ENCODE data around the gene MAGI2. TPM values are rescaled to one million over a fixed set of nuclear protein-coding genes. Genes with fewer than 3 reads are reported as not detected.

The MAGI2 gene
- total RNA-seq, 2 experiments from 2014 or later: 0.03 to 0.17 TPM

- H3K4me1 ChIP-seq (ENCODE audit: insufficient read depth, low read length, poor library complexity, severe bottlenecking): no peaks in the 10 kb centered on the region
- CTCF ChIA-PET (ENCODE audit: unreplicated experiment): no interaction called here
- no peaks in the 10 kb centered on the region for H3K9me2 ChIP-seq (ENCODE audit: insufficient read depth, low read length)
- TF ChIP-seq, protein P1, sequence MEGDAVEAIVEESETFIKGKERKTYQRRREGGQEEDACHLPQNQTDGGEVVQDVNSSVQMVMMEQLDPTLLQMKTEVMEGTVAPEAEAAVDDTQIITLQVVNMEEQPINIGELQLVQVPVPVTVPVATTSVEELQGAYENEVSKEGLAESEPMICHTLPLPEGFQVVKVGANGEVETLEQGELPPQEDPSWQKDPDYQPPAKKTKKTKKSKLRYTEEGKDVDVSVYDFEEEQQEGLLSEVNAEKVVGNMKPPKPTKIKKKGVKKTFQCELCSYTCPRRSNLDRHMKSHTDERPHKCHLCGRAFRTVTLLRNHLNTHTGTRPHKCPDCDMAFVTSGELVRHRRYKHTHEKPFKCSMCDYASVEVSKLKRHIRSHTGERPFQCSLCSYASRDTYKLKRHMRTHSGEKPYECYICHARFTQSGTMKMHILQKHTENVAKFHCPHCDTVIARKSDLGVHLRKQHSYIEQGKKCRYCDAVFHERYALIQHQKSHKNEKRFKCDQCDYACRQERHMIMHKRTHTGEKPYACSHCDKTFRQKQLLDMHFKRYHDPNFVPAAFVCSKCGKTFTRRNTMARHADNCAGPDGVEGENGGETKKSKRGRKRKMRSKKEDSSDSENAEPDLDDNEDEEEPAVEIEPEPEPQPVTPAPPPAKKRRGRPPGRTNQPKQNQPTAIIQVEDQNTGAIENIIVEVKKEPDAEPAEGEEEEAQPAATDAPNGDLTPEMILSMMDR (conservative IDR thresholded peaks at IDR 0.05; ENCODE audit: low read length): no peak
- TF ChIP-seq EZH2phosphoT487 (IDR thresholded peaks at IDR 0.05; ENCODE audit: borderline replicate concordance, low read depth, low read length): no peak
- no peaks in the 10 kb centered on the region for H3K36me3 ChIP-seq (ENCODE audit: insufficient read depth, low read length)
- H3K79me2 ChIP-seq (ENCODE audit: insufficient read depth, low read depth, low read length): no peaks in the 10 kb centered on the region
- no peak overlapping the region for H3K27ac ChIP-seq (ENCODE audit: low read depth, low read length, poor library complexity, severe bottlenecking)
- no TSS peak for BruUV-seq (replicated peaks)
- no peak overlapping the region for H3K4me3 ChIP-seq (ENCODE audit: low read depth, low read length, poor library complexity, severe bottlenecking)
- POLR2A ChIA-PET: no interaction called here
- intact Hi-C loops (cut with micrococcal nuclease; ENCODE audit: unreplicated experiment): no loop called here
- DNase-seq (ENCODE audit: low spot score): no peak
- H2AFZ ChIP-seq (ENCODE audit: low read length): no peak overlapping the region
- no peaks in the 10 kb centered on the region for H4K20me1 ChIP-seq (ENCODE audit: insufficient read depth, low read length)
- no peak overlapping the region for H3K4me2 ChIP-seq (ENCODE audit: low read length)
- H3K9me3 ChIP-seq (ENCODE audit: low read length): no peaks in the 10 kb centered on the region
Observed at GRCh38 chr7:79454361-79454960, 994 bp upstream of the MAGI2 start.

DNA sequence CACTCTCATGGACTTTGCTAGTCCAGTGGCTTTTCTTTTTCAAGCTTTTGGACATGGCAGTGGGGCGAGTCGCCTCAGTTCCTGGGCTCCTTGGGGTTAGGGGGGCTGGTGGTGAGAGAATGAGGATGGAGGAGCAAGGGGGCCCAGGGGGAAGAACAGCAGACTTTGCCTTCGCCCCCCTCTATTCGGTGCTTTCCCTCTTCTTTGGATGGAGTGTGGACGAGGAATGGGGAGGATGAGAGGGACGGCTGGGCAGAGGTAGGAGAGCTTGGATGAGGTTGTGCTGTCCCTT, 255 bp downstream of the MAGI2 start:
- intact Hi-C loops (cut with micrococcal nuclease; ENCODE audit: unreplicated experiment): no loop called here
- ChIA-PET POLR2A (no interaction called here), CTCF (ENCODE audit: unreplicated experiment) (no interaction called here)
- Histone ChIP-seq H2AFZ (ENCODE audit: low read length) (no peak overlapping the region), H3K9me3 (ENCODE audit: low read length) (no peaks in the 10 kb centered on the region), H3K27ac (ENCODE audit: low read depth, low read length, poor library complexity, severe bottlenecking) (no peak overlapping the region), H3K4me2 (ENCODE audit: low read length) (no peak overlapping the region), H3K79me2 (ENCODE audit: insufficient read depth, low read depth, low read length) (no peaks in the 10 kb centered on the region), H3K4me3 (ENCODE audit: low read depth, low read length, poor library complexity, severe bottlenecking) (no peak overlapping the region), H4K20me1 (ENCODE audit: insufficient read depth, low read length) (no peaks in the 10 kb centered on the region), H3K36me3 (ENCODE audit: insufficient read depth, low read length) (no peaks in the 10 kb centered on the region), H3K4me1 (ENCODE audit: insufficient read depth, low read length, poor library complexity, severe bottlenecking) (no peaks in the 10 kb centered on the region), H3K9me2 (ENCODE audit: insufficient read depth, low read length) (no peaks in the 10 kb centered on the region)
- DNase-seq (ENCODE audit: low spot score): no peak
- no TSS peak for BruUV-seq (replicated peaks)
- TF ChIP-seq, protein P1 (conservative IDR thresholded peaks at IDR 0.05; ENCODE audit: low read length): no peak
- TF ChIP-seq EZH2phosphoT487 (IDR thresholded peaks at IDR 0.05; ENCODE audit: borderline replicate concordance, low read depth, low read length): no peak

GRCh38 chr7:79452495-79453265, 787 bp downstream of the MAGI2 start:
- no peak overlapping the region for H3K4me3 ChIP-seq (ENCODE audit: low read depth, low read length, poor library complexity, severe bottlenecking)
- H3K79me2 ChIP-seq (ENCODE audit: insufficient read depth, low read depth, low read length): no peaks in the 10 kb centered on the region
- H3K9me2 ChIP-seq (ENCODE audit: insufficient read depth, low read length): no peaks in the 10 kb centered on the region
- H3K36me3 ChIP-seq (ENCODE audit: insufficient read depth, low read length): no peaks in the 10 kb centered on the region
- no peak overlapping the region for H3K27ac ChIP-seq (ENCODE audit: low read depth, low read length, poor library complexity, severe bottlenecking)
- intact Hi-C loops (cut with micrococcal nuclease; ENCODE audit: unreplicated experiment): no loop called here
- H3K4me2 ChIP-seq (ENCODE audit: low read length): no peak overlapping the region
- no peaks in the 10 kb centered on the region for H3K9me3 ChIP-seq (ENCODE audit: low read length)
- TF ChIP-seq, protein P1 (conservative IDR thresholded peaks at IDR 0.05; ENCODE audit: low read length): no peak
- TF ChIP-seq EZH2phosphoT487 (IDR thresholded peaks at IDR 0.05; ENCODE audit: borderline replicate concordance, low read depth, low read length): no peak
- H3K4me1 ChIP-seq (ENCODE audit: insufficient read depth, low read length, poor library complexity, severe bottlenecking): no peaks in the 10 kb centered on the region
- BruUV-seq (replicated peaks): no TSS peak
- DNase-seq (ENCODE audit: low spot score): no peak
- CTCF ChIA-PET (ENCODE audit: unreplicated experiment): no interaction called here
- POLR2A ChIA-PET: no interaction called here
- H2AFZ ChIP-seq (ENCODE audit: low read length): no peak overlapping the region
- no peaks in the 10 kb centered on the region for H4K20me1 ChIP-seq (ENCODE audit: insufficient read depth, low read length)
